GM19468 (cell line): ENCODE results near the gene DIDO1.
"Not testable (repeated sequence)": the region's sequence is repeated elsewhere in the genome, so short reads cannot be mapped to it uniquely, and the experiment has no call there.

ENCODE experiments used
- ATAC-seq: cut with Tn5 transposase; IDR thresholded peaks from one replicate; pipeline ENCODE4 v1.9.1; 2021; ENCODE audit warnings: mild to moderate bottlenecking, moderate library complexity, moderate number of reproducible peaks; ENCODE audit not compliant: unreplicated experiment; ENCODE audit errors: extremely low read depth

The DIDO1 gene

DNA sequence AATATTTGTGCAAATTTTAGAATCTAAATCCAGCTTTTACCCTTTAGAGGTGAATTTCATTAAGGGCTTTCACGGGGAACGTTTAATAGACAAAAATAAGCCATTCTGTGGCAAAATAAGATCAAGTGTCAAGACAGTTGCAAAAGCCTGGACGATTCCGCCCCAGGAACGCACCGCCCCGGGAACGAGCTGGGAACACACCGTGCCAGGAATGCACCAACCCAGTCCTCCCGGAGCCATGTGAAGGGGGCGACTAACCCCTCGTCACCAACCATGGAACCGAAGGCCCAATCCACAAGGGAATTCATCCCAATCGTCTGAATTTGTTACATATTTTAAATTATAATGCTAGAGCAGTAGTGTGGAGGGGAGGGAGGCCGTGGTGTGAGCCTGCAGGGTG, 43.9 kb downstream of the DIDO1 start:
- no peak for ATAC-seq

- ATAC-seq: no peak
Measured at GRCh38 chr20:62881662-62882395, 44.5 kb downstream of the DIDO1 start.

GRCh38 chr20:62880935-62881661, 45.2 kb downstream of the DIDO1 start:
- no peak for ATAC-seq

GRCh38 chr20:62880147-62880934, 46.0 kb downstream of the DIDO1 start:
- ATAC-seq: no peak

DNA sequence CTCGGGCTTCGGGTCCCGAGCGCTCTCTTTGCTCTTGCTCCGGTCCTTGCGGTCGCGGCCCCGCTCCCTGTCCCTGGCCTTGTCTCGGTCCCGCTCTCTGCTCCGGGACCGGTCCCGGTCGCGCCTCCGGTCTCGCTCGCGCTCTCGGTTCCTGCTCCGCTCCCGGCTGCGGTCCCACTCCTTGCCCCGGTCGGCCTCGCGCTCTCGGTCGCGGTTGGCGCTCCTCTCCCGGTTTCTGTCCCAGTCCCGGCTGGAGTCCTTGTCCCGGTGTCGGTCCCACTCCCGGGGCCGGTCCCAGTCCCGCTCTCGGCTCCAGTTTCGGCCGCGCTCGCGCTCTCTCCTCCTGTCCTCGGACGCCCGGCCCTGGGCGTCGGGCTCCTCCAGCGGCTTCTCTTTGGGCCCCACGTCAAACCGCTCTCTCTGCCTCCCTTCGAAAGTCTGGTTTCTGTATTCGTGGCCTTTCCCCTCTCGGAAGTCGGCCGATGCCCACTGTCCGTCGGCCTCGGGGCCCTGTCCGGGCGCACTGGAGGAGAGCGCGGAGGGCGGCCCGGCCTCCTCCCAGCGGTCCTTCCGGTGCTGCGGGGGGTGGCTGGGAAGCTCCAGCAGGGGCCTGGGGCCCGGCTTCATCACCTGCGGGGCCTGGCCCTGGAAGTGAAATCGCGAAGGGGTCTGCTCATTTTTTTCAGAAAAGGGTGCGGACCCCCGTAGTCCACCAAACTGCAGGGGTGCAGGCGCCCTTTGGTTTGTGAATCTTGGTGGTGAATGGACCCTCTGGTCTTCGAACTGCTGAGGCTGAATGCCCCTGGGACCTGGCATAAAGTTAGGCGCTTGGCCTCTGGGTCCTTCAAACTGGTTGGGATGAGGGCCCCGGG, 46.8 kb downstream of the DIDO1 start:
- ATAC-seq: no peak

GRCh38 chr20:62878244-62879038, 47.9 kb downstream of the DIDO1 start:
- ATAC-seq: no peak

GRCh38 chr20:62876902-62877816, 49.1 kb downstream of the DIDO1 start:
- ATAC-seq: no peak

DNA sequence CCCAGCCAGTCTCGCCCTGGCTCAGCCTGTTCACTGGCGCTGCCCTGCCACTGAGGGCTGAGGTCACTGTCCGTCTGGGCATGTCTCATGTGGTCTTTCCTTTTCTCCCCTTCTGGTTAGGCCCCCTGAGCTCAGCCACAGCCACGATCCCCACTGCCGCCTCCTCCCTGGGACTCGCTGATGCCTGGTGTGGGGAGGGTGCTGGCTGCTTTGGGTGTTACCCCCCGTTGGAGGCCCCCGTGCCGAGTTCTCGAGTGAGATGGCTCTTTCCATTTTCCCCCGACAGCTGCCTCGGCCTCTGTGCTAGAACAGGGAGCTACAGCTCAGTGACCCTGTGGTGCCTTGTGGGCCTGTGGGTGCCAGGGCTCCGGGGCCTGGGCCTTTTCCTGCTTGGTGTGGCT, 49.8 kb downstream of the DIDO1 start:
- ATAC-seq: no peak

DNA sequence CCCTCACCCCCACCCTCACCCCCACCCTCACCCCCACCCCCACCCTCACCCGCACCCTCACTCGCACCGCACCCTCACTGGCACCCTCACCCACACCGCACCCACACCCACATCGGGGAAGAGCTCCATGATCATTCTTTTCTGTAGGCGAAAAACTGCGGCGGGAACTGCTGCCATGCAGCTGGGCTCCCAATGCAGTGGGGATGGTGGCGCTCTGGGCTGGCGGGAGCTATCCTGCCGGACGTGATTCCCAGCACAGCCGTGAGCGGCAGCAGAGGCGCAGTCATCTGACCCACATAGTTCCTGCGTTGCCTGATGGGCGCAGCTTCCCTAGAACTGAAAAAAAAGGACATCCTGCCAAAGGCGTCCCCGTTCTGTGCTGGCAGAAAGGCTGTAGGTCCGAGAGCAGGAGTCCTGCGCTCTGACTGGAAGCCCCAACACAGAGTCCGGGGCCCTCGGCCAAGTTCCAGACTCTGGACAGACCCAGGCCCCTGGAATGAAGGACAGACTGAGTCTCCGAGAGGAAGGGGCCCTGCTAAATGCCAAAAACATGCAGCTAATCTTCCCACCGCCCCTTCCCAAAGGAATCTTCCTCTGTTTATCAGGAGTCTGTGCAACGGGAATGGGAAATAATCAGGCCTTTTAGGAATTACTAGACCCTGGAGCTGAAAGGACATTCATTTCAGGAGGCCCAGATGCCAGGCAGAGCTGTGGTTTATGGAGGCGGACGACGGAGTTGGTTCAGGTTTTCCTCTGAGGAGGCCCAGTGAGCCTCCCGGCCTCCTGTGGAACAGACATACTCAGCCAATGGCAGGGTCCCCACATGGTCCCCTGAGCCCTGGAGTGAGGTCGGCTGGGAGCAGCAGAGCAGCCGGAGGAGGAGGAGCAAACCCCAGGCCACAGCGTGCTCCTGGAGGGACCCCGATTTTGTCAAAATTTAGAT, 50.6 kb downstream of the DIDO1 start:
- ATAC-seq: no peak

DNA sequence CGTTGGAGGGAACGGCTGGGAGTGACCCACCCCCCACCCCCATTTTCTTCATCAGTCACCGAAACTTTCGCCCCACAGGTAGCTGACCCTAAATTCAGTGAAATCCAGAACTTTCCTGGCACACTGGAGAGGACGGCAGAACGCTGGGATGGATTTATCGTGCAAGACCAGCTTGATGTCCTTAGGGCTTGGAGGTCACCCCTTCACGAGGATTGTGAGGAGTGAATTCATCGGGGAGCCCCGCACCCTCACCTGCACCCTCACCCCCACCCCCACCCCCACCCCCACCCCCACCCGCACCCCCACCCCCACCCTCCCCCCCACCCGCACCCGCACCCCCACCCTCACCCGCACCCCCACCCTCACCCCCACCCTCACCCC, 51.4 kb downstream of the DIDO1 start:
- ATAC-seq: no peak

DNA sequence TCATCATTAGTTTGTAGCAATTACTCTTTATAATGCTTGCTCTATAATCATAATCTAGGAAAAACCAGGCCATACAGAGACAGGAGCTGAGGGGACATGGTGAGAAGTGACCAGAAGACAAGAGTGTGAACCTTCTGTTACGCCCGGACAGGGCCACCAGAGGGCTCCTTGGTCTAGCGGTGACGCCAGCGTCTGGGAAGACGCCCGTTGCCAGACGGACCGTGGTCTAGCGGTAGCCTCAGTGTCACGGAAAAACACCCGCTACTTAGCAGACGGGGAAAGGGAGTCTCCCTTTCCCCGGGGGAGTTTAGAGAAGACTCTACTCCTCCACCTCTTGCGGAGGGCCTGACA, 52.6 kb downstream of the DIDO1 start:
- not testable (repeated sequence) for ATAC-seq

- no peak for ATAC-seq
Measured at GRCh38 chr20:62873280-62873679, 53.0 kb downstream of the DIDO1 start.

DNA sequence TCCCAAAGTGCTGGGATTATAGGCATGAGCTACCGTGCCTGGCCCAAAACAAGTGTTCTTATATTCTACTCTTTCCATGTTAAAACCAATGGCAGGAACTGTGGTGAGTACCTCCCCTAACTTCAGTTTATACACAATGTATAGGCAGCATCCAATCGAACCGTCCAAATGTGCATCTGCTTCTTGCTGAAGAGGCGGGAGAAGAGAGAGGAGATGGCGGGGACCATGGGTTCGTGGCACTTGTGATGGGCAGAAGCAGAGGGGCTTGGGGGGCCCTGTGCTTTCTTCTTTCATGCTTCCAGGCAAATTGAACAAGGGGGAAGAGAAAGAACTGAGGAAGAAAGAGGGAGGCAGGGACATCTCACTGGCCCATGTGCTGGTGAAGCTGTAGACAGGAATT, 53.4 kb downstream of the DIDO1 start:
- ATAC-seq: no peak

DNA sequence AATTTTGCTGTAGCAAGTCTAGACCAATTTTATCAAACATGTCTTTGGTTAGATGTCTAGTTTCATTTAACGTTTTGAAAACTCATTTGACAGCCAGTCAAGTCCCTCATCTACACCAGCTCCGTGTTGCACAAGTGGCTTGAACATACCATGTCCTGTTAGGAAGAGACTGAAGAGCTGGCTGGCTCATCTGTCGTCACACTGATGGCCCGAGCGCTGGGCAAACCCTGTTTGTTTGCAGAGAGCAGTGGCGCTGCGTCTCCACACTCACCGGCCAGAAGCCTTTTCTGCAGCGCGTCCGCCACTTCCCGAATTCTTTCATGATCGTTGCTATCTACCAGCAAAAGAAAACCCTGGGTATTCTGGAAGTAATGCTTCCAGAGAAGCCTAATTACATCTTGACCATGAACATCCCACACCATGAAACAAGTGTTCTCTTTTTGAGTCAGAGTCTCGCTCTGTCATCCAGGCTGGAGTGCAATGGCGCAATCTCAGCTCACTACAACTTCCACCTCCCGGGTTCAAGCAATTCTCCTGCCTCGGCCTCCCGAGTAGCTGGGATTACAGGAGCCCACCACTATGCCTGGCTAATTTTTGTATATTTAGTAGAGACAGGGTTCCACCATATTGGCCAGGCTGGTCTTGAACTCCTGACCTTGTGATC, 54.0 kb downstream of the DIDO1 start:
- no peak for ATAC-seq

DNA sequence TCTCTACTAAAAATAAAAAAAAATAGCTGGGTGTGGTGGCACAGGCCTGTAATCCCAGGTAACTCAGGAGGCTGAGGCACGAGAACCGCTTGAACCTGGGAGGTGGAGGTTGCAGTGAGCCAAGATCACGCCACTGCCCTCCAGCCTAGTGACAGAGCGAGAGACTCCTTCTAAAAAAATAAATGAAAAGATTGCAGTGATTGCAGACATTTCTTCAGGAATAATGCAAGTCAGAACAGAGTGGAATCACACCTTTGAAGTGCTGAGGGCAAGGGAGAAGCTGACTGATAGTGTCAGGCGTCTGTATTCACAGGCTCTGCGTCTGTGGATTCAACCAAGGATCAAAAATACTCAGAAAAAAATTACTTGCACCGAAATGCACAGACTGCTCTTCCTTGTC, 62.1 kb downstream of the DIDO1 start:
- no peak for ATAC-seq

GRCh38 chr20:62861726-62862336, 64.5 kb downstream of the DIDO1 start, which contains the start of gene TCFL5:
Gene TCFL5 (minus strand): TSS chr20:62861822. CDS start chr20:62861670, 152 bp downstream.
- ATAC-seq: peak; percentile 53
